GM10266 (cell line): Measurements from ENCODE around the gene CASP9.
"Not testable (repeated sequence)": the region's sequence is repeated elsewhere in the genome, so short reads cannot be mapped to it uniquely, and the experiment has no call there.

Source experiments
- DNase-seq: peaks from one replicate; pipeline ENCODE4 v3.0.0; 2012; ENCODE audit errors: extremely low spot score
- TF ChIP-seq, protein P1 (sequence below): IDR thresholded peaks from 2 replicates; pipeline ENCODE4 v1.5.1; 2012; ENCODE audit warnings: mild to moderate bottlenecking, low read depth; ENCODE audit not compliant: control insufficient read depth, insufficient read depth; ENCODE audit errors: missing control alignments

Gene CASP9

GRCh38 chr1:15519625-15520024 lies 4.4 kb downstream of the CASP9 start:
- TF ChIP-seq, protein P1, sequence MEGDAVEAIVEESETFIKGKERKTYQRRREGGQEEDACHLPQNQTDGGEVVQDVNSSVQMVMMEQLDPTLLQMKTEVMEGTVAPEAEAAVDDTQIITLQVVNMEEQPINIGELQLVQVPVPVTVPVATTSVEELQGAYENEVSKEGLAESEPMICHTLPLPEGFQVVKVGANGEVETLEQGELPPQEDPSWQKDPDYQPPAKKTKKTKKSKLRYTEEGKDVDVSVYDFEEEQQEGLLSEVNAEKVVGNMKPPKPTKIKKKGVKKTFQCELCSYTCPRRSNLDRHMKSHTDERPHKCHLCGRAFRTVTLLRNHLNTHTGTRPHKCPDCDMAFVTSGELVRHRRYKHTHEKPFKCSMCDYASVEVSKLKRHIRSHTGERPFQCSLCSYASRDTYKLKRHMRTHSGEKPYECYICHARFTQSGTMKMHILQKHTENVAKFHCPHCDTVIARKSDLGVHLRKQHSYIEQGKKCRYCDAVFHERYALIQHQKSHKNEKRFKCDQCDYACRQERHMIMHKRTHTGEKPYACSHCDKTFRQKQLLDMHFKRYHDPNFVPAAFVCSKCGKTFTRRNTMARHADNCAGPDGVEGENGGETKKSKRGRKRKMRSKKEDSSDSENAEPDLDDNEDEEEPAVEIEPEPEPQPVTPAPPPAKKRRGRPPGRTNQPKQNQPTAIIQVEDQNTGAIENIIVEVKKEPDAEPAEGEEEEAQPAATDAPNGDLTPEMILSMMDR: no peak
- no peak for DNase-seq

DNA sequence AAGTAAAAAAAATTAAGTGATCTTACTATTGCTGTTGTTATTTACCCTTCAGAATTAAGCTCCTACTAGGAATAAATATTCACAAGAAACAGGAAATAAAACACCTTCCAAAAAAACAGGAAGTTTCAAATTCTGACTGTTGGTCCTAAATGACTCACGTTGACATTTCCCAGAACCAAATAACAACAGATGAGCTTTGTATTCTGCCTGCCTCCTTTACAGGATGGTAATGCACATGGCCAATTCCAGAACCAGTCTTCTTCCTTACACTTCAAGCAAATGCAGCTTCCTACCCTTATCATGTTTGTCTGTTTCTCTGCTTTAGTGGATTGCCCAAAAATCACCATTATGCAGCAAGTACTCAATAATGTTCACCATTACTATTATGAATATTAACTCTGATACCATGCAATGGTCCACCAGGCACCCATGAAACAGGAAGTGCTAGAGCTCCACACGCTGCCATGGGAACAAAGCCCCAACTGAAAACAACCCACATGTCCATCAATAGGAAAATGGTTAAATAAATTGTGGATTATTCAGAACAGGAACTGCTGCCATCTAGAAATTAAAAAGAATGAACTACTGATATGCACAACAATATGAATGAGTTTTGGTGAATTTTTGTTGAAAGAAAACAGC lies 8.9 kb downstream of the CASP9 start:
- no peak for DNase-seq
- TF ChIP-seq, protein P1: no peak

DNA sequence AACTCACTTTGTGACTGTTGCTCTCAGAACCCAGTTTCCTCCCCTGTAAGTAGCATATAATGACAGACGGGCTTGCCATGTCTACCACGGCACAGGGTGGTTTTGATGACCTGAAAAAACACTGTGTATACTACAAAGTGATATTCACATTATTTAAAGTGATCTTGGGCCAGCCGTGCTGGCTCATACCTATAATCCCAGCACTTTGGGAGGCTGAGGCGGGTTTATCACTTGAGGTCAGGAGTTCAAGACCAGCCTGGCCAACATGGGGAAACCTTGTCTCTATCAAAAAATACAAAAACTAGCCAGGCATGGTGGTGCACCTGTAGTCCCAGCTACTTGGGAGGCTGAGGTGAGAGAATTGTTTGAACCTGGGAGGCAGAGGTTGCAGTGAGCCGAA lies 9.5 kb downstream of the CASP9 start:
- DNase-seq: not testable (repeated sequence)

GRCh38 chr1:15513919-15514318 lies 10.1 kb downstream of the CASP9 start:
- no peak for DNase-seq
- TF ChIP-seq, protein P1: no peak

DNA sequence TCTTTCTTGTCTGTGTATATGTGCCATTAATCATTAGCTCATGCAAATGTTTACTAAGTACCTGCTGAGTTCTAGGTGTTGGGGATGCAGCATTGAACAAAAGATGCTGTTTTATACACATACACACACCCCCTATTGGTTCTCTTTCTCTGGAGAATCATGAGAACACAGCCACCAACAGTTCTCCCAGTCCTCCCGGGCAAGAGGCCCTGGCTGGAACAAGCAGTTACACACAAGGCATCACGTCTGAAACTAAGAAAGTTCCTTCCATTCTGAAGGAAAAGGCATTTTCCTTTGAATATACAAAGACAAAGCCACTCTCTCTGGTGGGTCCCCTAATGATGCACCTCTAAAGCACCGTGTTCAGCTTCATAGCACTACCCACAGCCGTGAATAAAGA lies 10.8 kb downstream of the CASP9 start:
- TF ChIP-seq, protein P1: no peak
- no peak for DNase-seq

GRCh38 chr1:15510611-15511405 lies 13.2 kb downstream of the CASP9 start:
- DNase-seq: no peak
- TF ChIP-seq, protein P1: no peak

DNA sequence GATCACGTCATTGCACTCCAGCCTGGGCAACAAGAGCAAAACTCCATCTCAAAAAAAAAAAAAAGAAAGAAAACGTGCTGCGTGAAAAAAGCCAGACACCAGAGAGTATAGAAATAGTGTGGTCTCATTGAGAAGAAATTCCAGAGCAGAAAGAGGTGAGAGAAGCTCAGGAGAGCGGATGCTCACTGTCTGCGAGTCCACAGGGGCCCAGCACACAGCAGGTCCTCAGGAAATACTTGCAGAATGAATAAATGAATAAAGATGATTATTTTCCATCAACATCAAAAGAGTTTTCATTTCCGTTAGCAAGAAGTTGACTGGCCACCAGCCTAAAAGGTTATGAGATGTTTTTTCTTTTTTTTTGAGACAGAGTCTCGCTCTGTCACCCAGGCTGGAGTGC lies 14.4 kb downstream of the CASP9 start:
- TF ChIP-seq, protein P1: no peak
- no peak for DNase-seq
